HepG2 (cell line): ENCODE measurements around the gene PTCRA. TPM values are rescaled to one million over a fixed set of nuclear protein-coding genes. Genes with fewer than 3 reads are reported as not detected.

ENCODE experiments used
- ARNTL ChIP-seq: sonication (generic); formaldehyde crosslinking; IDR thresholded peaks from 2 replicates; pipeline ENCODE4 v1.4.0; 2020; ENCODE audit warnings: mild to moderate bottlenecking, missing genetic modification reagents
- ATF1 ChIP-seq: IDR thresholded peaks from 2 replicates; pipeline ENCODE4 v1.6.1; 2016; ENCODE audit warnings: mild to moderate bottlenecking, control low read depth
- CC2D1A ChIP-seq: sonication (generic); formaldehyde crosslinking; IDR thresholded peaks from 2 replicates; pipeline ENCODE4 v1.8.1; 2023; ENCODE audit warnings: mild to moderate bottlenecking, missing genetic modification reagents
- CHCHD3 ChIP-seq: sonication (generic); formaldehyde crosslinking; IDR thresholded peaks from 2 replicates; pipeline ENCODE4 v1.8.0; 2022; ENCODE audit warnings: mild to moderate bottlenecking, missing genetic modification reagents, moderate library complexity
- GABPB1 ChIP-seq: IDR thresholded peaks from 2 replicates; pipeline ENCODE4 v1.6.1; 2016; ENCODE audit warnings: mild to moderate bottlenecking, missing genetic modification reagents, moderate library complexity, missing compliant biosample characterization
- GATA4 ChIP-seq: sonication (generic); IDR thresholded peaks from 2 replicates; pipeline ENCODE4 v1.6.1; 2016; ENCODE audit warnings: antibody characterized with exemption, low read depth, borderline replicate concordance
- MATR3 ChIP-seq: sonication (generic); formaldehyde crosslinking; IDR thresholded peaks from 2 replicates; pipeline ENCODE4 v1.4.0; 2020; ENCODE audit warnings: missing genetic modification reagents
- MLX ChIP-seq: IDR thresholded peaks from 2 replicates; pipeline ENCODE4 v1.6.1; 2016
- MXD1 ChIP-seq: sonication (generic); formaldehyde crosslinking; IDR thresholded peaks from 2 replicates; pipeline ENCODE4 v1.4.0; 2020; ENCODE audit warnings: mild to moderate bottlenecking, missing genetic modification reagents
- NFE2 ChIP-seq: sonication (generic); formaldehyde crosslinking; IDR thresholded peaks from 2 replicates; pipeline ENCODE4 v1.4.0; 2020; ENCODE audit warnings: missing genetic modification reagents
- NONO ChIP-seq, 2 experiments: fragments of 450-650 bp in 1 of 2; sonication (generic) in 1 of 2; formaldehyde crosslinking in 1 of 2; IDR thresholded peaks in 1 of 2; conservative IDR thresholded peaks in 1 of 2; 2 replicates each; pipeline versions ENCODE4 v1.6.1 to v1.8.0; 2017 to 2022; ENCODE audit warnings: mild to moderate bottlenecking in 1 of 2, missing genetic modification reagents in 1 of 2, moderate library complexity in 1 of 2
- POLR2AphosphoS2 ChIP-seq: IDR thresholded peaks from 2 replicates; pipeline ENCODE4 v1.6.1; 2011; ENCODE audit warnings: low read depth, low read length, improper control_type of control experiment
- SAFB2 ChIP-seq: sonication (generic); formaldehyde crosslinking; IDR thresholded peaks from 2 replicates; pipeline ENCODE4 v1.5.1; 2020; ENCODE audit warnings: missing genetic modification reagents, low read depth, mild to moderate bottlenecking, borderline replicate concordance
- SIN3A ChIP-seq: IDR thresholded peaks from 2 replicates; pipeline ENCODE4 v1.6.1; 2011; ENCODE audit warnings: low read depth, mild to moderate bottlenecking, control low read depth, low read length, borderline replicate concordance
- SP5 ChIP-seq: IDR thresholded peaks from 2 replicates; pipeline ENCODE4 v1.6.1; 2016; ENCODE audit warnings: low read depth, borderline replicate concordance
- TRIM24 ChIP-seq: sonication (generic); formaldehyde crosslinking; IDR thresholded peaks from 2 replicates; pipeline ENCODE4 v1.8.0; 2022; ENCODE audit warnings: mild to moderate bottlenecking, missing genetic modification reagents
- ZBTB34 ChIP-seq: sonication (generic); formaldehyde crosslinking; IDR thresholded peaks from 2 replicates; pipeline ENCODE4 v1.8.0; 2022; ENCODE audit warnings: mild to moderate bottlenecking, missing genetic modification reagents
- ZBTB43 ChIP-seq: sonication (generic); formaldehyde crosslinking; conservative IDR thresholded peaks from 2 replicates; pipeline ENCODE4 v1.4.0; 2020; ENCODE audit warnings: missing genetic modification reagents
- ZFP36L2 ChIP-seq: sonication (generic); formaldehyde crosslinking; IDR thresholded peaks from 2 replicates; pipeline ENCODE4 v1.4.0; 2020; ENCODE audit warnings: missing genetic modification reagents
- ZFX ChIP-seq: sonication (generic); formaldehyde crosslinking; IDR thresholded peaks from 2 replicates; pipeline ENCODE4 v1.4.0; 2020; ENCODE audit warnings: mild to moderate bottlenecking, low read depth, missing genetic modification reagents, moderate library complexity
- ZNF24 ChIP-seq: fragments of 450-650 bp; IDR thresholded peaks from 2 replicates; pipeline ENCODE4 v1.6.1; 2017; ENCODE audit warnings: antibody characterized with exemption, mild to moderate bottlenecking
- ZNF280B ChIP-seq: sonication (generic); formaldehyde crosslinking; IDR thresholded peaks from 2 replicates; pipeline ENCODE4 v1.5.0; 2020; ENCODE audit warnings: missing genetic modification reagents, mild to moderate bottlenecking, borderline replicate concordance
- ZNF432 ChIP-seq: sonication (generic); formaldehyde crosslinking; IDR thresholded peaks from 2 replicates; pipeline ENCODE4 v1.5.0; 2020; ENCODE audit warnings: missing genetic modification reagents, mild to moderate bottlenecking, borderline replicate concordance
- ZNF562 ChIP-seq: sonication (generic); formaldehyde crosslinking; IDR thresholded peaks from 2 replicates; pipeline ENCODE4 v1.8.0; 2022; ENCODE audit warnings: missing genetic modification reagents, borderline replicate concordance
- ZNF660 ChIP-seq: sonication (generic); formaldehyde crosslinking; IDR thresholded peaks from 2 replicates; pipeline ENCODE4 v1.5.1; 2020; ENCODE audit warnings: mild to moderate bottlenecking, low read depth, missing genetic modification reagents, borderline replicate concordance
- ZNF670 ChIP-seq: sonication (generic); formaldehyde crosslinking; IDR thresholded peaks from 2 replicates; pipeline ENCODE4 v1.8.0; 2022; ENCODE audit warnings: mild to moderate bottlenecking, missing genetic modification reagents, borderline replicate concordance
- ZNF773 ChIP-seq: sonication (generic); formaldehyde crosslinking; IDR thresholded peaks from 2 replicates; pipeline ENCODE4 v1.4.0; 2020; ENCODE audit warnings: missing genetic modification reagents, borderline replicate concordance
- polyA plus RNA-seq, 8 experiments: library from polyadenylated mRNA; depleted of rRNA in 3 of 8; stranded (reverse) in 7 of 8; unstranded in 1 of 8; fragments of >200 nt; fragmentation: Illumina TruSeq in 4 of 8; extraction: Trizol in 4 of 8; gene quantifications; 2 replicates each; pipeline versions ENCODE4 v1.2.1 to v1.2.3, GENCODE V29; 2011 to 2016; ENCODE audit warnings: low read depth in 4 of 8, missing spikeins in 1 of 8, mixed read lengths in 1 of 8; ENCODE audit not compliant: insufficient read depth in 1 of 8
- total RNA-seq, 5 experiments: library from RNA; depleted of rRNA; stranded (reverse); fragments of >200 nt; fragmentation: Illumina TruSeq; extraction: Trizol; gene quantifications; 2 replicates each; pipeline ENCODE4 v1.2.3, GENCODE V29; 2016; ENCODE audit warnings: low read depth in 1 of 5

The PTCRA gene
- total and polyA plus RNA-seq, 2 of the 13 experiments (the other 11 are each of a cell fraction or from before 2014, with no cell fraction given) = not detected

GRCh38 chr6:42877695-42878094 lies 38.2 kb upstream of the PTCRA start (continued):
- no peak for TF ChIP-seq GATA4
- no peak for TF ChIP-seq MATR3 (CRISPR knock-in tag)
- TF ChIP-seq SAFB2 (CRISPR knock-in tag) = no peak
- TF ChIP-seq CHCHD3 = no peak
- 0 out of 2 replicates have a peak, but pooled peaks have one; percentile 10 for TF ChIP-seq NFE2 (CRISPR knock-in tag)
- TF ChIP-seq CC2D1A = 0 out of 2 replicates have a peak, but pooled peaks have one; percentile 60
- no peak for TF ChIP-seq MLX (CRISPR knock-in tag)
- TF ChIP-seq SIN3A = no peak
- TF ChIP-seq TRIM24 (CRISPR knock-in tag) = no peak
- no peak for TF ChIP-seq ZNF432 (CRISPR knock-in tag)
- no peak for TF ChIP-seq ARNTL (CRISPR knock-in tag)
- TF ChIP-seq ZBTB43 (CRISPR knock-in tag) = no peak
- TF ChIP-seq ZBTB34 (CRISPR knock-in tag) = no peak
- peak; percentile 57; the same call in 1 of the 2 replicates for TF ChIP-seq GABPB1
- TF ChIP-seq ZFX (CRISPR knock-in tag) = peak; percentile 40; the same call in 1 of the 2 replicates
- TF ChIP-seq ZNF773 (CRISPR knock-in tag) = no peak
- no peak for TF ChIP-seq POLR2AphosphoS2
- TF ChIP-seq ZNF670 (CRISPR knock-in tag) = no peak
- no peak for TF ChIP-seq ZNF24
- no peak for TF ChIP-seq ATF1
- no peak for TF ChIP-seq ZNF562 (CRISPR knock-in tag)
- TF ChIP-seq ZFP36L2 (CRISPR knock-in tag) = no peak
- TF ChIP-seq SP5 (CRISPR knock-in tag) = no peak
- TF ChIP-seq ZNF660 (CRISPR knock-in tag) = no peak
- no peak for TF ChIP-seq MXD1 (CRISPR knock-in tag)
- no peak for TF ChIP-seq NONO (IDR thresholded peaks at IDR 0.05)
- TF ChIP-seq NONO (CRISPR knock-in tag; conservative IDR thresholded peaks at IDR 0.05) = no peak
- no peak for TF ChIP-seq ZNF280B (CRISPR knock-in tag)
